Activated naive CD4-positive, alpha-beta T cell (primary cell): ENCODE results near the gene ARSG.

Source experiments
- DNase-seq, 4 experiments: peaks; one replicate each; lab custom pipeline; 2025; lab: John Stamatoyannopoulos, UW

The ARSG gene

DNA sequence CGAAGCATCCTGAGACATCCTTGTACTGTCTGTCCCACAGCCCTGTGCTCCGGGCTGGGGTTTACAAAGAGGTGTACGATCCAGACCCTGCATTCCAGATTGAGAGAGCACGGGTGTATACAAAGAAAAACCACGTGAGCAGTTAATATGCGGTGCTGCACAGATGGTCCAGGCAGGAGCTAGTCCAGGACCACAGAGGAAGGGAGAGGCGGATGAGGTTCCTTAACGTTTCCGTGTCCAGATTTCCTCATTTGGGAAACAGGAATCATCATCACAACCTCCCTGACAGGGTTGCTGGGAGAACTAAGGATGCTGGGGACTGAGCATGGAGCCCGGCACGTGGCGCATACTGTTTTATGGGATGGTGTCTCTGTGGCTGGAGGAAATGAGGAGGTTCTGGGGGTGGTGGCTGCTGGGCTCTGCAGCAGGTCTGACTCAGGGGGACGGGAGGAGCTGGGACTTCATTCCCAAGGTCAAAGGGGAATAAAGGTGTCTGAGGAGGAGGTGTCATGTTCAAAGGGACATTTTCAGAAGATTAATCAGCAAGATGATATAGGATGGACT is 139.8 kb downstream of the ARSG start:
- DNase-seq = no peak

GRCh38 chr17:68431661-68432071 is 140.4 kb downstream of the ARSG start:
- DNase-seq = peak in 2 of 4 experiments; percentile 12 to 40

GRCh38 chr17:68432086-68432864 is 141.0 kb downstream of the ARSG start:
- DNase-seq = no peak

DNA sequence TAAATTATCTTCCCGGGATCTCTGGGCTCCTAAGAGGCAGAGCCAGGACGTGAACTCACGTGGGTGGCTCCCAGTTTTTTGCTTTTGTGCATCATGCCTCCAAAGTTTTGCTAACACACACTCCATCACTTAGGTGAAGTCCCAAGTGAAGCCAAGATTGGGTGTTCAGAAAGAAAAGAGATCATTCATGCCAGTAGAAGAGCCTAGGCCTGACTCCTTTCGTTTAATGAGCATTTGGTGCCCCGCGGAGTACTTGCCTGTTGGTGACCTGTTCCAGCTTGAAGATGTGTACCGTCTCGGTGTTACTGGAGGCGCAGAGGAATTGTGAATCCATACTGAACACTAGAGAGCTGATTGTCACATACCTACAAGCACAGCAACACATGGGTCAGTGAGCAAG is 141.9 kb downstream of the ARSG start:
- DNase-seq = no peak

DNA sequence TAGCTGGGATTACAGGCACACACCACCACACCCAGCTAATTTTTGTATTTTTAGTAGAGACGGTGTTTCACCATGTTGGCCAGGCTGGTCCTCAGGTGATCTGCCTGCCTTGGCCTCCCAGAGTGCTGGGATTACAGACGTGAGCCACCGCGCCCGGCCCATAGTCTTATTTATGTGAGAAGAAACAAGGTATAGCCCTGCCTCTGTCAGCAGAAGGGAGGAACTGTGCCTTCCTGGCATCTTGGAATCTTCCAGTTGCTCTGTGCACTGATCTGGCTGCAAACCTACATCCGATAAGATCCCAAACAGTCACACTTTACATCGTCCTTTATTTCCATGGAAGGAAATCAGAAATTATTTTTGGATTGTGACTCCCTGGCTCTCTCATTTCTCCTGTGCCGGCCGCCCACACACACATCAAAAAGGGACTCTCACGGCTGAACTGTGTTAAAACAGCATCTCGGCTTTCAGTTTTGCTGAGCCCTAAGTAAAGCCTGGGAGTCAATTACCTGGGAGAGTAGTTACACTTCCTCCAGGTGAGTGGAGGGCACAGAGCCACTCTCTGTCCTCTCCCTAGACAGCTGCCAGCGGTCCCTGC is 142.7 kb downstream of the ARSG start:
- DNase-seq = no peak

- DNase-seq = no peak
Observed at GRCh38 chr17:68435361-68435760, 144.1 kb downstream of the ARSG start.

DNA sequence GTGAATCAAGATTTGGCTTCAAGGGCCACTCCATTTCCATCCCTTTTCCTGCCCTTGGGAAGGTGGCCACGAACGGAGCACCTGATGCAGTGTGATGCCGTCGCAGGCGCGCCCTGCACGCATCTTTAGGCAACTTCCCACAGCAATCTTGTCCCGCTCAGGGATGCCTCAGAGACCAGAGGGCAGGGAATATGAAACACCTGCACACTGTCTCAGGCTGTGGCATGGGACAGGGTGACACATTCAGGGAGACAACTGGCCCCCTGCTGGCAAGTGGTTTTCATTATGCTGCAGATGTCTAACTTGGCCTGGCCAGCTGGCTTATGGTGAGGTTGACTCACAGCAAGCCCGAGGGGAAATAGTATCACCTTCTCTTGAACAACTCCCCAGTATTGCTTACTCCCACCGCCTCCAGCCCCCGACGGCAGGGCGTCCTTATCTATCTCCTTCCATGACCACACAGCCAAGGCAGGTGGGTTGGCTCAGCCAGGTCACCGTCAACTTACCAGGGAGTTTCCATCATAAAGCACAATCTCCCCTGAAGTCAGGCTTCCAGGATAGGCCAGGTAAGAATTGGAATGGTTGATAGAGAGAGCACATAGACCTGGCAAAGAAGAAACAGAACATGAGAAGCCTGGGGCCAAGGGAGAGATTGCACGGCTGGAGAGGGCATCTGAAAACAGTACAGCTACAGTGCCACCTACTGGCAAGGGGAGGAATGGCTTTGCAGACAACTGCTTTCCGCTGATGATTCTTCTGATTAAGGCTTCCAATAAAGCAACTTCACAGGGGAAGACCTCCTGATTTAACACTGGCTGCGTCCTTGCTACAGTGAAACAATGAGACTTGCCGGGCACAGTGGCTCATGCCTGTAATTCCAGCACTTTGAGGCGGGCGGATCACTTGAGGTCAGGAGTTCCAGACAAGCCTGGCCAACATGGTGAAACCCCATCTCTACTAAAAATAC is 144.9 kb downstream of the ARSG start:
- DNase-seq = peak; percentile 35 to 74 (median 72)

- peak in 1 of 4 experiments; percentile 21 for DNase-seq
Observed at GRCh38 chr17:68437979-68438822, 146.9 kb downstream of the ARSG start.

DNA sequence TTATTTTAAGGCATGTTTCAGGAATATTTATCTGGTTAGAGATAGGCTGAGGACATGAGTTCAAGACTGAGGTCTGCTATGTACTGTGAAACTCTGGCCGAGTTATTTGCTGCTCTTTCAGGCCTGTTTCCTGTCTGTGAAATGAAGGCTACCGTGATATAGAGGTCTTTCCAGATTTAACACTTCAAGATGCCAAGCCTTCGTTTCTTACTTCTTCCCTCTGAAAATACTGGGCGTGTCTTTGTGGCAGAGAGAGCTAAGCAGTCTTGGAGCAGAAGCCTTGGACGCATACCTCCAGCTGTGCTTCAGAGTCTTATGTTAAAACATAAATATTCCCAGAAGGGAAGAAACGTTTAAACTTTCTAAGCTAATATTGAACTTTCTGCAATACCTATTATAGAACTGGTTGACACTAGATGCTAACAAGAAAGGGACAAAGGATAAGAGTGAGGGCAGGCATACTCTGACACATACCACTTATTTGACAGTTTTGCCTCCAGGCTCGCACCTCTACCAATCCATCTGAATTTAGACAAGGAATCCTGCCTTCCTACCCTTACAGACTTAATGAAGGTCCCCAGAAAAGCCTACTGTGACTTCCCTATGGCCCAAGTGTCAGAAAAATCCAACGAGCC is 148.5 kb downstream of the ARSG start:
- DNase-seq = no peak

- DNase-seq = no peak
Observed at GRCh38 chr17:68440526-68440925, 149.2 kb downstream of the ARSG start.

DNA sequence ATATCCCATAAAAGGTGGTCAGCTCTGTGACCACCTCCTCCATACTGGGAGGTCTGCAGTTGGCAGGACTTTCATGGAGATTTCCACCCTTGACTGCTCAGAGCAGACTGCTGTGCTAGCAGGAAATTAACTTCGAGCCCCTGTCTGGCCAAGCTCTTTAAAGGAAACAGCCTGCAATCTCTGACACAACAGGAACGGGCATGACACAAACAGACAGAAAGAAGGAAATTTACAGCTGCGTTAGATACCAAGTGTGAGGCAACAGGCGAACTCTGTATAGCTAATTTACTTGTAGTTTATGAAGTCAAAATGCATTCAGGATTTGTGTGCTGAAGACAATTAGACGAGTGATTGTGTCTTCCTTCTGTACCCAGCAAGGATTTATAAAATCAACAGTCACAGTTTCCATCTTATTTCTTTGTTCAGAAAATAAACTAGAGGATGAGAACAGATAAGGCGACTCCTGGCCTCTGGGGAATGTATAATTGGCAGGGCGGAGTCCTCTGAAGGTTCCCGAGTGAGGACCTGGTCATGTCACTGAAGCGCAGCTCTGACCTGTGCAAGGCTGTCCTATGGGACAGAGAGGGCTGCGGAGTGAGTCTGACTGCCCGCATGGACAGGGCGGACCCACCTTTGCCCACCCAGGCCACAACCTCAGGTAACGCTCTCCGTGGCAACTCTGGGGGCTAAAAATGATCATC is 149.9 kb downstream of the ARSG start:
- DNase-seq = no peak

DNA sequence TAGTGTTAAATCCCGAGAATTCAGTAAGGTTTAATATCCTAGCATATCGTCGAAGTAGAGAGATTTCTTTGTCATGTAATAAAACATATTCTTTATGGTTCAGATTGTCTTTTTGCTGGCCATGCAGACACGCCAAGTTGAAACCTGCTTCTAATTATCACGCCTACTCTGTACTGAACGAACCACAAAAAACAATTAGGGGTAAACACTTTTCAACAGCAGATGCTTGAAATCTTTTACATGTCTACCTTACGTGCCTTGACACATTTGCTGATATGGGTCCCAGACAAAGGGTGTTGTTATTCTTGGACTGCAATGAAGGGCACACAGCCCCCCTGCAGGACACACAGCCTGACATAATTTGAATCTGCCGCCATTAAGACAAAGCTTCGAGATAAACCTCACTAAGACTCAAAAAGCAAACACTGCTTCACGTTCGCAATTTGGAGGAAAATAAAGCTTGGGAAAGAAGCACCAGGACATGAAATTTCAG is 152.7 kb downstream of the ARSG start:
- DNase-seq = no peak

- no peak for DNase-seq
Observed at GRCh38 chr17:68445671-68446070, 154.4 kb downstream of the ARSG start.

DNA sequence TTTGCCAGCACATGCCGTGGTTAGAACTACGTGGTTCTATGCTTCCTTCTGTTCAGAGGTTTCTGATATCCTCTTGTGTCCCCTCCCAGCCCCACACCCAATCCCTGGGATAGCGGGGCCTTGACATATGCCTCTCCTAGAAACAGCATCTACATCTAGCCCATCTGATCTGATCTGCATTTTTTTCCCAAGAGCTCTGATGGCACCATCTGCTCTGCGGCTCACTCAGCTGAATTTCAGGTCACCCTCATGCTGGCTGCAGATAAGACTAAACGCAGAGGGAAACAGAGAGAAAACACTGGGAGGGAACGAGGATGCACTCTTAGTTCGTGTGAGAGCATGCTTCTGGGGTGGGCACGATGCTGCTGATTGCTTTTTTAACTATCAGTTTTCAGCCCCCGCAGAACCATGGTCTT is 155.3 kb downstream of the ARSG start:
- no peak for DNase-seq

- DNase-seq = no peak
Observed at GRCh38 chr17:68449021-68449739, 157.9 kb downstream of the ARSG start.

- DNase-seq = no peak
Observed at GRCh38 chr17:68450391-68450790, 159.1 kb downstream of the ARSG start.

GRCh38 chr17:68450801-68451200 is 159.5 kb downstream of the ARSG start:
- DNase-seq = no peak

DNA sequence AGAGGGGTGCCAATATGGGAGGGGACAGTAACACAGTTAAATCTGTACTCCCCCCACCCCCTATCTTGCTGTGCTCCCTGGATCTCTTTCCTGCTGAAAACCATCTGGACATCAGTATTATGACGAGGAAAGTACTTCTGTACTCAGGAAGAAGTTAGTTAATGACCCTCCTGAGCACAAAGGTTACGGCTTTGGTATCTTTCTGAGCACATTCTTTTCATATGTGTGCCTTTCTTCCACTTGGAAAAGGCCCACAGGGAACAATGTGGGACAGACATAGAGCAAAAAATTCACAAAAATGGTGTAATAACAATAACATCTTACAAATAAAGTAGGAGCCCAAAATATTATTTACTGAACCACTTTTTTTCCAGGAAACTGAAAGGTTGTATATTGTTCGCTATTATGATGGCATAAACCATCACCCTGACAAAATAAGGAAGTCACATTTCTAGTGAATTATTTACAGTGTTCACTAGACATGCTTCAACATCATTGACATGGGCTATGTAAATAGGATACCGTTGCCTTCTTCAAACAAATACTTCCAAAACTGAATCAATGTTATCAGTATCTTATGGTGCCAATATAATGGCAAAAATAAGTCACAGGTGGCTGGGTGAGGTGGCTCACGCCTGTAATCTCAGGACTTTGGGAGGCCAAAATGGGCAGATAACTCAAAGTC is 160.5 kb downstream of the ARSG start:
- no peak for DNase-seq
